MM.1S (cell line): ENCODE data around the gene STRADA.

Experiments
- EZH2 ChIP-seq: fragments of 300-600 bp; sonication (generic); optimal IDR thresholded peaks from 2 replicates; pipeline ENCODE3; 2017; ENCODE audit warnings: low read depth, mild to moderate bottlenecking, antibody characterized with exemption, low read length, mixed read lengths
- EZH2phosphoT487 ChIP-seq: fragments of 300-600 bp; sonication (generic); IDR thresholded peaks from 2 replicates; pipeline ENCODE4 v1.6.1; 2018; ENCODE audit warnings: antibody characterized with exemption, low read length
- TF ChIP-seq, protein P1 (sequence below): fragments of 300-600 bp; sonication (generic); IDR thresholded peaks from 2 replicates; pipeline ENCODE4 v1.5.1; 2016; ENCODE audit warnings: antibody characterized with exemption, low read length, mixed read lengths

DNA sequence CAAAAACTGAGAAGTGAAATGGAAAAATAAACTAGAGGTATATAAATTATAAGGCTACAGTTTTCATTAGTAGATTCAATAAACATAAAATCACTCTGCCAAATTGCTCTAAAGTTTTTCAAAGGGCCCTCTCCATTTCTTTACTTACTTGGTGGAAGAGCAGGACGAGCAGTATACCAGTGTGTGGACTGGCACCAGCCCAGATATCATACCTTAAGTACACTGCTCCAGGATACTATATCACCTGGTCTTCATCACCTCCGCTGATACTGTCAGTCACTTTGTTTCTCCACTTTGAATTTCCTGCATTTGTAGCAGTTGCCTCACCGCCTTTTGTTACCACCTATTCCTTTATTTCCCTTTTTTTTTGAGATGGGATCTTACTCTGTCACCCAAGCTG, 81.7 kb downstream of the STRADA start:
- TF ChIP-seq, protein P1, sequence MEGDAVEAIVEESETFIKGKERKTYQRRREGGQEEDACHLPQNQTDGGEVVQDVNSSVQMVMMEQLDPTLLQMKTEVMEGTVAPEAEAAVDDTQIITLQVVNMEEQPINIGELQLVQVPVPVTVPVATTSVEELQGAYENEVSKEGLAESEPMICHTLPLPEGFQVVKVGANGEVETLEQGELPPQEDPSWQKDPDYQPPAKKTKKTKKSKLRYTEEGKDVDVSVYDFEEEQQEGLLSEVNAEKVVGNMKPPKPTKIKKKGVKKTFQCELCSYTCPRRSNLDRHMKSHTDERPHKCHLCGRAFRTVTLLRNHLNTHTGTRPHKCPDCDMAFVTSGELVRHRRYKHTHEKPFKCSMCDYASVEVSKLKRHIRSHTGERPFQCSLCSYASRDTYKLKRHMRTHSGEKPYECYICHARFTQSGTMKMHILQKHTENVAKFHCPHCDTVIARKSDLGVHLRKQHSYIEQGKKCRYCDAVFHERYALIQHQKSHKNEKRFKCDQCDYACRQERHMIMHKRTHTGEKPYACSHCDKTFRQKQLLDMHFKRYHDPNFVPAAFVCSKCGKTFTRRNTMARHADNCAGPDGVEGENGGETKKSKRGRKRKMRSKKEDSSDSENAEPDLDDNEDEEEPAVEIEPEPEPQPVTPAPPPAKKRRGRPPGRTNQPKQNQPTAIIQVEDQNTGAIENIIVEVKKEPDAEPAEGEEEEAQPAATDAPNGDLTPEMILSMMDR, result no peak
- TF ChIP-seq EZH2phosphoT487, result no peak
- no peak for TF ChIP-seq EZH2
